Measurements from ENCODE around the gene RIC1. TPM values are rescaled to one million over a fixed set of nuclear protein-coding genes. Genes with fewer than 3 reads are reported as not detected.

RIC1 gene
- total and polyA plus RNA-seq, 2 experiments from 2014 or later: 9.7 to 33.7 TPM

DNA sequence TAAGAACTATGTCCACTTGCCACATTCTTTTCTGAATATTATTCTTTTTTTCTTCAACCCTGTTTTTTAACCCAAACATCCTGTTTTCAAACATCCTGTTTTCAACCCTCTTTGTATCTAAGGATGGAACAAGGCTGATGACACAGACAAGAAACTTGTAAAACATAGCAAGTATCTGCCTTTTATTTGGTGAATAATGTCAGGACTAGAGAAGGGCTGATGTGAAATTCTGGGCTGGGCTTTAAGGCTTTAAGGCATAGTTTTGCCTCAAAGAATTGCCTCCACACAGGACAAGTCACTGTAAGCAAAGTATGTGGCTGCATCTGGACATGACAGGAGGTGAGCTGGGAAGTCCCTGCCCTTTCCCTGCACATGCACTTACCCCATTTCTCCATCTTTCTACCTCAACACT, 42.5 kb upstream of the RIC1 start:
- H3K4me3 ChIP-seq: no peak overlapping the region
- DNase-seq (ENCODE audit: low read depth in 1 of 2, low spot score in 1 of 2): peak in 1 of 2 donors; percentile 62
- TF ChIP-seq, protein P1, sequence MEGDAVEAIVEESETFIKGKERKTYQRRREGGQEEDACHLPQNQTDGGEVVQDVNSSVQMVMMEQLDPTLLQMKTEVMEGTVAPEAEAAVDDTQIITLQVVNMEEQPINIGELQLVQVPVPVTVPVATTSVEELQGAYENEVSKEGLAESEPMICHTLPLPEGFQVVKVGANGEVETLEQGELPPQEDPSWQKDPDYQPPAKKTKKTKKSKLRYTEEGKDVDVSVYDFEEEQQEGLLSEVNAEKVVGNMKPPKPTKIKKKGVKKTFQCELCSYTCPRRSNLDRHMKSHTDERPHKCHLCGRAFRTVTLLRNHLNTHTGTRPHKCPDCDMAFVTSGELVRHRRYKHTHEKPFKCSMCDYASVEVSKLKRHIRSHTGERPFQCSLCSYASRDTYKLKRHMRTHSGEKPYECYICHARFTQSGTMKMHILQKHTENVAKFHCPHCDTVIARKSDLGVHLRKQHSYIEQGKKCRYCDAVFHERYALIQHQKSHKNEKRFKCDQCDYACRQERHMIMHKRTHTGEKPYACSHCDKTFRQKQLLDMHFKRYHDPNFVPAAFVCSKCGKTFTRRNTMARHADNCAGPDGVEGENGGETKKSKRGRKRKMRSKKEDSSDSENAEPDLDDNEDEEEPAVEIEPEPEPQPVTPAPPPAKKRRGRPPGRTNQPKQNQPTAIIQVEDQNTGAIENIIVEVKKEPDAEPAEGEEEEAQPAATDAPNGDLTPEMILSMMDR (IDR thresholded peaks at IDR 0.05; ENCODE audit: low read depth, low read length): no peak
- H3K27me3 ChIP-seq: peaks cover 4% of the 10 kb centered on the region
- H3K4me1 ChIP-seq (ENCODE audit: low read depth): no peaks in the 10 kb centered on the region
- H3K27ac ChIP-seq: no peak overlapping the region
- no peaks in the 10 kb centered on the region for H3K9me3 ChIP-seq (ENCODE audit: low read depth)
- no peaks in the 10 kb centered on the region for H3K36me3 ChIP-seq

DNA sequence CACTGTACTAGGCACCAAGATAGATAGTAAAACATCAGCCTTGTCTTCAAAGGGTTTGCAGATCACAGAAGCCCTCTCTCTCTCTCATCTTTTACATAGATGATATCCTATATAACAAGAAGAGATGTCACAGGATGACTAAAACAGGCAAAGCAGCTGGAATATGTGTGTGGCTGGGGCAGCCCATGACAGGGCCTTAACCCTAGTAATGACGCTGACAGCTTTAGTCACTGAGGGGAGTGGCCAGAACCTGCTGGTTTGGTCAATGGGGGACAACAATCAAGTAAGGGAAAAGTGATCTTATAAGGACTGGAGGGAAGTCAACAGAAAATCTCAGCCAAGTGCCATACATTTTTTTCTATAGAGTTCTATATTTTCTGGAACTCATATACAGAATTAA, 41.9 kb upstream of the RIC1 start:
- DNase-seq (ENCODE audit: low read depth in 1 of 2, low spot score in 1 of 2): peak in 1 of 2 donors; percentile 67
- TF ChIP-seq, protein P1 (IDR thresholded peaks at IDR 0.05; ENCODE audit: low read depth, low read length): no peak
- peaks cover 4% of the 10 kb centered on the region for H3K27me3 ChIP-seq
- H3K36me3 ChIP-seq: no peaks in the 10 kb centered on the region
- H3K4me1 ChIP-seq (ENCODE audit: low read depth): no peaks in the 10 kb centered on the region
- no peak overlapping the region for H3K4me3 ChIP-seq
- no peaks in the 10 kb centered on the region for H3K9me3 ChIP-seq (ENCODE audit: low read depth)
- H3K27ac ChIP-seq: no peak overlapping the region

DNA sequence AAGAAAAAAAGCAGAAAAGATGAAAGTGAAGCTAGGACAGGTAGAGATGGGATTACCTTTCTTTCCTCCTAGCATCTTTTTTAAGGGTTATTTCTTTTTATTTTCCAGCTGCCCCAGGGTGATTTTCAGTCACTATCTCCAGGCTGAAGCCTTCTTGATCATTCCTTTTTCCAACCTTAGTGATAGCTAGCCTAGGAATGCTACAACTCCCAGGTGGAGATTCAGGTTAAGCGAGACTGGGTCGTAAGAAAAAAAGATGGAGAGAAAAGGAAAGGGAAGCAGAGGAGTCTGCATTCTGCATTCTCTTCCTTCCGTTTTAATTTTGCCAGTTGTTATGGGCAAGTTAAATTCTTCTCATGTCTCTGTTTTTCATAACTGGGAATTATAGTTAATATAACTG, 36.7 kb upstream of the RIC1 start:
- Histone ChIP-seq H3K36me3 (no peaks in the 10 kb centered on the region), H3K9me3 (ENCODE audit: low read depth) (no peaks in the 10 kb centered on the region), H3K4me1 (ENCODE audit: low read depth) (no peaks in the 10 kb centered on the region), H3K4me3 (no peak overlapping the region), H3K27ac (no peak overlapping the region), H3K27me3 (peaks cover 4% of the 10 kb centered on the region)
- no peak for DNase-seq (ENCODE audit: low read depth in 1 of 2, low spot score in 1 of 2)
- TF ChIP-seq, protein P1 (IDR thresholded peaks at IDR 0.05; ENCODE audit: low read depth, low read length): no peak

DNA sequence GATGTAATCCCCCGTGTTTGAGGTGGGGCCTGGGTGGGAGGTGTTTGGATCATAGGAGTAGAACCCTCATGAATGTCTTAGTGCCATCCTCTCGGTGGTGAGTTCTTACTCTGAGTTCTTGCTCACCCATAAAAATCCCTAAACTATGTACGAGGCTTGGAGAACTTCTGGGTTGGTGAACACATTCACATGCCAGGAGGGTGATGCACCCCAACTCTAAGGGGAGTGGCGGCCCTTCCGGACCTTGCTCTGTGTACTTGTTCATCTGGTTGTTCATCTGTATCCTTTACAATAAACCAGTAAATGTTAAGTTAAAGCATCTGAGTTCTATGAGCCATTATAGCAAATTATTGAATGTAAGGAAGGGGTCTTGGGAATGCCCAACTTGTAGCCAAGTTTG, 36.0 kb upstream of the RIC1 start:
- Histone ChIP-seq H3K27me3 (peaks cover 4% of the 10 kb centered on the region), H3K27ac (no peak overlapping the region), H3K4me1 (ENCODE audit: low read depth) (no peaks in the 10 kb centered on the region), H3K4me3 (no peak overlapping the region), H3K36me3 (no peaks in the 10 kb centered on the region), H3K9me3 (ENCODE audit: low read depth) (no peaks in the 10 kb centered on the region)
- TF ChIP-seq, protein P1 (IDR thresholded peaks at IDR 0.05; ENCODE audit: low read depth, low read length): no peak
- no peak for DNase-seq (ENCODE audit: low read depth in 1 of 2, low spot score in 1 of 2)

DNA sequence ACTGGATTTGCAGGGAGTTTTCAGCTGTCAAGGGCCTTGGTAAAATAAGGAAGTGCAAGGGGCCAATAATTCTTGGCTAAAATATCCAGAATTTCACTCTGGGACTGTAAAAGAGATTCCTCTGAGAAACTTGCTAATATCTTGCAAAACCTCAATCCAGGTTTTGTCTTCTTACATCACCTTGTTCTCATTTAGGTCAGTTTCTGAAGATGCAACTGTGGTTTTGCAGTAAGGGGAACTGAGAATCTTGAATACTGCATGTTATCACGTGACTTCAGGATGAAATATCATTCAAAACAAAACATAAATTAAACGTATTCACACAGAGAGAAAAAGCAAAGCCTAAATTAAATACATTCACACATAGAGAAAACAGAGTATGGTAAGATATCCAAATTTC, 35.0 kb upstream of the RIC1 start:
- no peak overlapping the region for H3K4me3 ChIP-seq
- TF ChIP-seq, protein P1 (IDR thresholded peaks at IDR 0.05; ENCODE audit: low read depth, low read length): no peak
- no peak for DNase-seq (ENCODE audit: low read depth in 1 of 2, low spot score in 1 of 2)
- no peaks in the 10 kb centered on the region for H3K36me3 ChIP-seq
- no peaks in the 10 kb centered on the region for H3K4me1 ChIP-seq (ENCODE audit: low read depth)
- no peak overlapping the region for H3K27ac ChIP-seq
- no peaks in the 10 kb centered on the region for H3K9me3 ChIP-seq (ENCODE audit: low read depth)
- peaks cover 4% of the 10 kb centered on the region for H3K27me3 ChIP-seq

DNA sequence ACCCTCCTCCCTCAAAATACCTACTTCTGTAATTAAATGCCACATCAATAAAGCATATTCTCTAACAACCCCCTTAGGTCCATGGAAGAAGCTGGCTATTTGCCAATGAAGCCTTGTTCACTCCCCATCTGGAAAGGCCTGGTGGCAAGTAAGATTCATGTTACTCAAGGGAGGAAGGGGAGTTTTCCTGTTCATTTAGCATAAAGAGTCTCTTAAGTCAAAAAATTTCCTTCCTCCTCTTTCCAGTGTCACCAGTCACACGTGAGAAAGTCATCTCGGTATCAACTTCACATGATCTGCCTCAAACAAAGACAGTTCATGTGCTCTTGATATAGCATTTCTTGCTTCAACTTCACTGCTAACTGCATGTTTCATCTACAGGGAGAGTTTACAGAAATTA, 32.7 kb upstream of the RIC1 start:
- peak in 1 of 2 donors; percentile 17 for DNase-seq (ENCODE audit: low read depth in 1 of 2, low spot score in 1 of 2)
- TF ChIP-seq, protein P1 (IDR thresholded peaks at IDR 0.05; ENCODE audit: low read depth, low read length): no peak

More for the DNA sequence above, 32.7 kb upstream of the RIC1 start:
- Histone ChIP-seq H3K4me3 (no peak overlapping the region), H3K27me3 (peaks cover 2% of the 10 kb centered on the region), H3K27ac (no peak overlapping the region), H3K9me3 (ENCODE audit: low read depth) (no peaks in the 10 kb centered on the region), H3K36me3 (no peaks in the 10 kb centered on the region), H3K4me1 (ENCODE audit: low read depth) (no peaks in the 10 kb centered on the region)

Data from cardiac muscle cell (in vitro differentiated cells and primary cell).